Neuron (in vitro differentiated cells): ENCODE measurements around the gene LY86.

Experiments used
- H2AFZ ChIP-seq: one replicate; pipeline ENCODE4 v1.6.1; 2013; ENCODE audit warnings: low read depth, mild to moderate bottlenecking, inconsistent platforms, low read length, moderate library complexity
- H3K27me3 ChIP-seq: one replicate; pipeline ENCODE4 v1.6.1; 2013; ENCODE audit warnings: low read length; ENCODE audit not compliant: insufficient read depth
- H3K36me3 ChIP-seq: one replicate; pipeline ENCODE4 v1.6.1; 2013; ENCODE audit warnings: low read length; ENCODE audit not compliant: insufficient read depth
- H3K4me1 ChIP-seq: one replicate; pipeline ENCODE4 v1.6.1; 2013; ENCODE audit warnings: low read length; ENCODE audit not compliant: insufficient read depth
- H3K4me3 ChIP-seq: 2 replicates; pipeline ENCODE4 v1.5.1; 2013; ENCODE audit warnings: mild to moderate bottlenecking, low read length, moderate library complexity
- H3K9me3 ChIP-seq: one replicate; pipeline ENCODE4 v1.6.1; 2013; ENCODE audit warnings: low read length

LY86 gene

GRCh38 chr6:6581054-6581453 is 7.5 kb upstream of the LY86 start:
- no peaks in the 10 kb centered on the region for H3K27me3 ChIP-seq
- no peaks in the 10 kb centered on the region for H3K36me3 ChIP-seq
- H3K4me3 ChIP-seq: no peak overlapping the region
- H3K4me1 ChIP-seq: no peaks in the 10 kb centered on the region
- no peak overlapping the region for H2AFZ ChIP-seq
- H3K9me3 ChIP-seq: no peaks in the 10 kb centered on the region

- Histone ChIP-seq H2AFZ (no peak overlapping the region), H3K4me1 (no peaks in the 10 kb centered on the region), H3K4me3 (no peak overlapping the region), H3K36me3 (no peaks in the 10 kb centered on the region), H3K9me3 (no peaks in the 10 kb centered on the region), H3K27me3 (no peaks in the 10 kb centered on the region)
These were observed 6.4 kb upstream of the LY86 start for GRCh38 chr6:6582131-6582530.

GRCh38 chr6:6583836-6584235 is 4.7 kb upstream of the LY86 start:
- H3K36me3 ChIP-seq: no peaks in the 10 kb centered on the region
- H3K27me3 ChIP-seq: no peaks in the 10 kb centered on the region
- H3K4me1 ChIP-seq: no peaks in the 10 kb centered on the region
- no peaks in the 10 kb centered on the region for H3K9me3 ChIP-seq
- H2AFZ ChIP-seq: no peak overlapping the region
- H3K4me3 ChIP-seq: no peak overlapping the region

GRCh38 chr6:6584310-6585002 is 4.1 kb upstream of the LY86 start:
- H3K4me1 ChIP-seq: no peaks in the 10 kb centered on the region
- no peaks in the 10 kb centered on the region for H3K9me3 ChIP-seq
- no peaks in the 10 kb centered on the region for H3K27me3 ChIP-seq
- H3K36me3 ChIP-seq: no peaks in the 10 kb centered on the region
- no peak overlapping the region for H2AFZ ChIP-seq
- no peak overlapping the region for H3K4me3 ChIP-seq

- H3K36me3 ChIP-seq: no peaks in the 10 kb centered on the region
- H3K9me3 ChIP-seq: no peaks in the 10 kb centered on the region
- no peak overlapping the region for H3K4me3 ChIP-seq
- no peaks in the 10 kb centered on the region for H3K4me1 ChIP-seq
- H3K27me3 ChIP-seq: no peaks in the 10 kb centered on the region
- H2AFZ ChIP-seq: no peak overlapping the region
These were observed 3.6 kb upstream of the LY86 start for GRCh38 chr6:6585003-6585311.

- Histone ChIP-seq H3K9me3 (no peaks in the 10 kb centered on the region), H3K27me3 (no peaks in the 10 kb centered on the region), H3K4me3 (no peak overlapping the region), H3K4me1 (no peaks in the 10 kb centered on the region), H3K36me3 (no peaks in the 10 kb centered on the region), H2AFZ (no peak overlapping the region)
These were observed 2.4 kb upstream of the LY86 start for GRCh38 chr6:6586167-6586566.

GRCh38 chr6:6586671-6587526 is 1.6 kb upstream of the LY86 start:
- H3K9me3 ChIP-seq: no peaks in the 10 kb centered on the region
- H2AFZ ChIP-seq: no peak overlapping the region
- no peaks in the 10 kb centered on the region for H3K4me1 ChIP-seq
- no peaks in the 10 kb centered on the region for H3K36me3 ChIP-seq
- H3K27me3 ChIP-seq: no peaks in the 10 kb centered on the region
- H3K4me3 ChIP-seq: no peak overlapping the region

GRCh38 chr6:6587696-6588063 is 840 bp upstream of the LY86 start:
- no peaks in the 10 kb centered on the region for H3K4me1 ChIP-seq
- no peaks in the 10 kb centered on the region for H3K9me3 ChIP-seq
- no peak overlapping the region for H2AFZ ChIP-seq
- H3K4me3 ChIP-seq: no peak overlapping the region
- H3K36me3 ChIP-seq: no peaks in the 10 kb centered on the region
- H3K27me3 ChIP-seq: no peaks in the 10 kb centered on the region

GRCh38 chr6:6588924-6589709 is 597 bp downstream of the LY86 start:
- no peaks in the 10 kb centered on the region for H3K9me3 ChIP-seq
- H3K27me3 ChIP-seq: no peaks in the 10 kb centered on the region
- no peak overlapping the region for H2AFZ ChIP-seq
- H3K4me3 ChIP-seq: no peak overlapping the region
- no peaks in the 10 kb centered on the region for H3K36me3 ChIP-seq
- H3K4me1 ChIP-seq: no peaks in the 10 kb centered on the region

GRCh38 chr6:6590530-6590929 is 2.0 kb downstream of the LY86 start:
- H3K4me3 ChIP-seq: no peak overlapping the region
- no peaks in the 10 kb centered on the region for H3K9me3 ChIP-seq
- no peaks in the 10 kb centered on the region for H3K27me3 ChIP-seq
- H2AFZ ChIP-seq: no peak overlapping the region
- no peaks in the 10 kb centered on the region for H3K36me3 ChIP-seq
- no peaks in the 10 kb centered on the region for H3K4me1 ChIP-seq

- H3K9me3 ChIP-seq: no peaks in the 10 kb centered on the region
- no peaks in the 10 kb centered on the region for H3K27me3 ChIP-seq
- H3K4me1 ChIP-seq: no peaks in the 10 kb centered on the region
- H2AFZ ChIP-seq: no peak overlapping the region
- no peaks in the 10 kb centered on the region for H3K36me3 ChIP-seq
- H3K4me3 ChIP-seq: no peak overlapping the region
These were observed 3.4 kb downstream of the LY86 start for GRCh38 chr6:6591778-6592465.

- Histone ChIP-seq H3K4me1 (no peaks in the 10 kb centered on the region), H3K4me3 (no peak overlapping the region), H3K36me3 (no peaks in the 10 kb centered on the region), H3K9me3 (no peaks in the 10 kb centered on the region), H2AFZ (no peak overlapping the region), H3K27me3 (no peaks in the 10 kb centered on the region)
These were observed 4.4 kb downstream of the LY86 start for GRCh38 chr6:6592826-6593475.
